Activated CD4-positive, alpha-beta T cell treated with anti-CD3 and anti-CD28 coated beads, Interleukin-2, amount 10 ng/mL, durations not matched to agents 7 days and 5 days (primary cell): ENCODE results near the gene INSC. TPM values are rescaled to one million over a fixed set of nuclear protein-coding genes. Genes with fewer than 3 reads are reported as not detected.

Source experiments
- CTCF ChIA-PET: fragments of 350-600 bp; sonication (Branson Sonifier 250); formaldehyde crosslinking; loops from one replicate; lab custom pipeline; 2021; ENCODE audit warnings: antibody characterized with exemption; lab: Charles Lee
- POLR2A ChIA-PET: fragments of 350-600 bp; sonication (Branson Sonifier 250); formaldehyde crosslinking; loops from one replicate; lab custom pipeline; 2021; ENCODE audit warnings: antibody characterized with exemption; lab: Charles Lee
- DNase-seq: peaks from one replicate; pipeline ENCODE4 v3.0.0-alpha.2; 2020
- H3K27ac Mint-ChIP-seq: one replicate; pipeline ENCODE4 v1.8.0; 2021; ENCODE audit warnings: mild to moderate bottlenecking, moderate library complexity, mixed read lengths
- H3K27me3 Mint-ChIP-seq: one replicate; pipeline ENCODE4 v1.8.0; 2021; ENCODE audit warnings: mixed read lengths
- H3K36me3 Mint-ChIP-seq: one replicate; pipeline ENCODE4 v1.8.0; 2021; ENCODE audit warnings: low read depth, mixed read lengths
- H3K4me1 Mint-ChIP-seq: one replicate; pipeline ENCODE4 v1.8.0; 2021; ENCODE audit warnings: mixed read lengths
- H3K4me3 Mint-ChIP-seq: one replicate; pipeline ENCODE4 v1.8.0; 2021; ENCODE audit warnings: mild to moderate bottlenecking, moderate library complexity, mixed read lengths
- H3K9me3 Mint-ChIP-seq: one replicate; pipeline ENCODE4 v1.8.0; 2021; ENCODE audit warnings: mixed read lengths
- total RNA-seq, 2 experiments: library from RNA; stranded (reverse); gene quantifications; one replicate each; pipeline ENCODE4 v1.2.3, GENCODE V29; 2021

INSC gene
- total RNA-seq, 2 experiments from 2014 or later: 0.23 TPM; not detected in 1

GRCh38 chr11:15213471-15214231, 98.9 kb downstream of the INSC start:
- Mint-ChIP-seq H3K36me3 (no peaks in the 10 kb centered on the region), H3K4me3 (no peak overlapping the region), H3K27me3 (peaks cover 2% of the 10 kb centered on the region), H3K4me1 (no peaks in the 10 kb centered on the region), H3K9me3 (no peaks in the 10 kb centered on the region), H3K27ac (no peak overlapping the region)
- DNase-seq: no peak
- CTCF ChIA-PET: no interaction called here
- POLR2A ChIA-PET: no interaction called here

GRCh38 chr11:15215005-15215404, 100.3 kb downstream of the INSC start:
- Mint-ChIP-seq H3K9me3 (no peaks in the 10 kb centered on the region), H3K27me3 (peaks cover 2% of the 10 kb centered on the region), H3K4me1 (no peaks in the 10 kb centered on the region), H3K27ac (no peak overlapping the region), H3K36me3 (no peaks in the 10 kb centered on the region), H3K4me3 (no peak overlapping the region)
- POLR2A ChIA-PET: no interaction called here
- CTCF ChIA-PET: interaction anchor here (1.4 kb wide), 1 partner anchor 8 kb away, joined by 4 read pairs; no protein-coding TSS in a partner anchor
- DNase-seq: no peak

- Mint-ChIP-seq H3K9me3 (no peaks in the 10 kb centered on the region), H3K4me3 (no peak overlapping the region), H3K4me1 (no peaks in the 10 kb centered on the region), H3K27me3 (no peaks in the 10 kb centered on the region), H3K27ac (no peak overlapping the region), H3K36me3 (no peaks in the 10 kb centered on the region)
- no peak for DNase-seq
- ChIA-PET POLR2A (no interaction called here), CTCF (interaction anchor here (1.4 to 1.7 kb wide), 2 partner anchors 9 to 22 kb away, joined by 4 to 5 read pairs; no protein-coding TSS in a partner anchor)
Measured at GRCh38 chr11:15216678-15217077, 102.0 kb downstream of the INSC start.

- POLR2A ChIA-PET: no interaction called here
- Mint-ChIP-seq H3K4me1 (no peaks in the 10 kb centered on the region), H3K27ac (no peak overlapping the region), H3K36me3 (no peaks in the 10 kb centered on the region), H3K27me3 (no peaks in the 10 kb centered on the region), H3K4me3 (no peak overlapping the region), H3K9me3 (no peaks in the 10 kb centered on the region)
- no peak for DNase-seq
- CTCF ChIA-PET: no interaction called here
Measured at GRCh38 chr11:15217416-15217815, 102.7 kb downstream of the INSC start.

- H3K4me3 Mint-ChIP-seq: no peak overlapping the region
- POLR2A ChIA-PET: no interaction called here
- H3K36me3 Mint-ChIP-seq: no peaks in the 10 kb centered on the region
- no peaks in the 10 kb centered on the region for H3K4me1 Mint-ChIP-seq
- DNase-seq: no peak
- no peaks in the 10 kb centered on the region for H3K9me3 Mint-ChIP-seq
- no peak overlapping the region for H3K27ac Mint-ChIP-seq
- CTCF ChIA-PET: interaction anchor here (0.6 kb wide), 1 partner anchor 17 kb away, joined by 3 read pairs; no protein-coding TSS in a partner anchor
- H3K27me3 Mint-ChIP-seq: peaks cover 2% of the 10 kb centered on the region
Measured at GRCh38 chr11:15222777-15223176, 108.1 kb downstream of the INSC start.

- no peak for DNase-seq
- no peaks in the 10 kb centered on the region for H3K9me3 Mint-ChIP-seq
- POLR2A ChIA-PET: no interaction called here
- no peak overlapping the region for H3K27ac Mint-ChIP-seq
- no peaks in the 10 kb centered on the region for H3K4me1 Mint-ChIP-seq
- H3K27me3 Mint-ChIP-seq: peaks cover 2% of the 10 kb centered on the region
- H3K36me3 Mint-ChIP-seq: no peaks in the 10 kb centered on the region
- CTCF ChIA-PET: no interaction called here
- H3K4me3 Mint-ChIP-seq: no peak overlapping the region
Measured at GRCh38 chr11:15223318-15223717, 108.6 kb downstream of the INSC start.

- H3K36me3 Mint-ChIP-seq: no peaks in the 10 kb centered on the region
- CTCF ChIA-PET: no interaction called here
- H3K4me1 Mint-ChIP-seq: no peaks in the 10 kb centered on the region
- POLR2A ChIA-PET: no interaction called here
- DNase-seq: no peak
- H3K27me3 Mint-ChIP-seq: peaks cover 2% of the 10 kb centered on the region
- no peaks in the 10 kb centered on the region for H3K9me3 Mint-ChIP-seq
- no peak overlapping the region for H3K4me3 Mint-ChIP-seq
- H3K27ac Mint-ChIP-seq: no peak overlapping the region
Measured at GRCh38 chr11:15224466-15224865, 109.7 kb downstream of the INSC start.

GRCh38 chr11:15227011-15227410, 112.3 kb downstream of the INSC start:
- ChIA-PET POLR2A (no interaction called here), CTCF (no interaction called here)
- Mint-ChIP-seq H3K4me3 (no peak overlapping the region), H3K36me3 (no peaks in the 10 kb centered on the region), H3K27me3 (peaks cover 2% of the 10 kb centered on the region), H3K27ac (peak overlapping the region; percentile 47), H3K4me1 (no peaks in the 10 kb centered on the region), H3K9me3 (no peaks in the 10 kb centered on the region)
- DNase-seq: no peak

GRCh38 chr11:15228331-15228849, 113.7 kb downstream of the INSC start:
- CTCF ChIA-PET: no interaction called here
- Mint-ChIP-seq H3K27me3 (peaks cover 2% of the 10 kb centered on the region), H3K4me3 (no peak overlapping the region), H3K27ac (no peak overlapping the region), H3K4me1 (no peaks in the 10 kb centered on the region), H3K36me3 (no peaks in the 10 kb centered on the region), H3K9me3 (no peaks in the 10 kb centered on the region)
- POLR2A ChIA-PET: no interaction called here
- no peak for DNase-seq

GRCh38 chr11:15229069-15229468, 114.3 kb downstream of the INSC start:
- peaks cover 2% of the 10 kb centered on the region for H3K27me3 Mint-ChIP-seq
- ChIA-PET POLR2A (no interaction called here), CTCF (no interaction called here)
- H3K9me3 Mint-ChIP-seq: no peaks in the 10 kb centered on the region
- no peak overlapping the region for H3K4me3 Mint-ChIP-seq
- no peak for DNase-seq
- no peaks in the 10 kb centered on the region for H3K36me3 Mint-ChIP-seq
- H3K27ac Mint-ChIP-seq: no peak overlapping the region
- no peaks in the 10 kb centered on the region for H3K4me1 Mint-ChIP-seq

GRCh38 chr11:15232496-15232895, 117.8 kb downstream of the INSC start:
- CTCF ChIA-PET: no interaction called here
- H3K9me3 Mint-ChIP-seq: no peaks in the 10 kb centered on the region
- no peak overlapping the region for H3K4me3 Mint-ChIP-seq

GRCh38 chr11:15233371-15234165, 118.8 kb downstream of the INSC start:
- H3K4me3 Mint-ChIP-seq: no peak overlapping the region
- CTCF ChIA-PET: no interaction called here
- H3K36me3 Mint-ChIP-seq: no peaks in the 10 kb centered on the region
- no peaks in the 10 kb centered on the region for H3K27me3 Mint-ChIP-seq
- POLR2A ChIA-PET: no interaction called here
- no peaks in the 10 kb centered on the region for H3K9me3 Mint-ChIP-seq
- no peak overlapping the region for H3K27ac Mint-ChIP-seq
- no peaks in the 10 kb centered on the region for H3K4me1 Mint-ChIP-seq
- no peak for DNase-seq

More at GRCh38 chr11:15232496-15232895, 117.8 kb downstream of the INSC start:
- Mint-ChIP-seq H3K4me1 (no peaks in the 10 kb centered on the region), H3K36me3 (no peaks in the 10 kb centered on the region), H3K27me3 (no peaks in the 10 kb centered on the region), H3K27ac (no peak overlapping the region)
- no peak for DNase-seq
- POLR2A ChIA-PET: no interaction called here

GRCh38 chr11:15234796-15235195, 120.1 kb downstream of the INSC start:
- no peaks in the 10 kb centered on the region for H3K36me3 Mint-ChIP-seq
- CTCF ChIA-PET: no interaction called here
- H3K27ac Mint-ChIP-seq: no peak overlapping the region

More at GRCh38 chr11:15234796-15235195, 120.1 kb downstream of the INSC start:
- no peaks in the 10 kb centered on the region for H3K4me1 Mint-ChIP-seq
- no peak for DNase-seq
- no peaks in the 10 kb centered on the region for H3K9me3 Mint-ChIP-seq
- H3K4me3 Mint-ChIP-seq: no peak overlapping the region
- POLR2A ChIA-PET: no interaction called here
- H3K27me3 Mint-ChIP-seq: no peaks in the 10 kb centered on the region
